ENCODE measurements around the gene MAP2K3.
"Not testable (repeated sequence)": the region's sequence is repeated elsewhere in the genome, so short reads cannot be mapped to it uniquely, and the experiment has no call there.

GRCh38 chr17:21347660-21348059 is 63.1 kb downstream of the MAP2K3 start:
- not testable (repeated sequence) for TF ChIP-seq ZNF175 (tag by site-specific recombination; IDR thresholded peaks at IDR 0.05); ELK4 (IDR thresholded peaks at IDR 0.05; ENCODE audit: borderline replicate concordance, low read depth, low read length); CTCF (tag by site-specific recombination; IDR thresholded peaks at IDR 0.05); ZBTB8A (tag by site-specific recombination; IDR thresholded peaks at IDR 0.05); PATZ1 (tag by site-specific recombination; IDR thresholded peaks at IDR 0.05); ZBTB1 (tag by site-specific recombination; IDR thresholded peaks at IDR 0.05)

Measured in HEK293 (cell line).